Activated T-helper 1 cell treated with anti-CD3 and anti-CD28 coated beads, Interleukin-12 subunit alpha, Interleukin-12 subunit beta, Interleukin-2, Interleukin-4 antibody, amounts not matched to agents 30 ng/mL and 10 ng/mL and 1 ng/mL, durations not matched to agents 14 hours and 24 hours and 36 hours (primary cell): ENCODE measurements around the gene DTX1. TPM values are rescaled to one million over a fixed set of nuclear protein-coding genes. Genes with fewer than 3 reads are reported as not detected.
"Not testable (repeated sequence)": the region's sequence is repeated elsewhere in the genome, so short reads cannot be mapped to it uniquely, and the experiment has no call there.

Experiments
- DNase-seq: peaks from one replicate; pipeline ENCODE4 v3.0.0; 2021; ENCODE audit warnings: low spot score
- H3K27ac Mint-ChIP-seq: one replicate; pipeline ENCODE4 v1.8.0; 2021; ENCODE audit warnings: mild to moderate bottlenecking, mixed read lengths
- H3K27me3 Mint-ChIP-seq: one replicate; pipeline ENCODE4 v1.8.0; 2022; ENCODE audit warnings: mild to moderate bottlenecking, moderate library complexity, mixed read lengths; ENCODE audit not compliant: insufficient read depth
- H3K36me3 Mint-ChIP-seq: one replicate; pipeline ENCODE4 v1.8.0; 2021; ENCODE audit warnings: low read depth, mixed read lengths
- H3K4me1 Mint-ChIP-seq: one replicate; pipeline ENCODE4 v1.8.0; 2021; ENCODE audit warnings: low read depth, mixed read lengths
- H3K4me3 Mint-ChIP-seq: one replicate; pipeline ENCODE4 v1.8.0; 2021; ENCODE audit warnings: mild to moderate bottlenecking, moderate library complexity, mixed read lengths
- H3K9me3 Mint-ChIP-seq: one replicate; pipeline ENCODE4 v1.8.0; 2021; ENCODE audit warnings: mixed read lengths
- intact Hi-C: fragments of 100-400 bp; cut with micrococcal nuclease; formaldehyde crosslinking; loops from one replicate; pipeline ENCODE4 v1.15.1; 2024
- total RNA-seq: library from RNA; stranded (reverse); gene quantifications from 2 replicates; pipeline ENCODE4 v1.2.3, GENCODE V29; 2022

Gene DTX1
- total RNA-seq, 1 donor from 2014 or later = 0.29 TPM

GRCh38 chr12:113136990-113137511 lies 80.5 kb downstream of the DTX1 start:
- intact Hi-C loops = loop anchor here (2.0 kb wide), 1 partner anchor 16 kb away; no protein-coding TSS in a partner anchor
- peaks cover 16% of the 10 kb centered on the region for H3K27me3 Mint-ChIP-seq
- H3K4me1 Mint-ChIP-seq = peaks cover 10% of the 10 kb centered on the region
- no peak overlapping the region for H3K27ac Mint-ChIP-seq
- no peak overlapping the region for H3K4me3 Mint-ChIP-seq
- H3K9me3 Mint-ChIP-seq = no peaks in the 10 kb centered on the region
- H3K36me3 Mint-ChIP-seq = no peaks in the 10 kb centered on the region
- no peak for DNase-seq

DNA sequence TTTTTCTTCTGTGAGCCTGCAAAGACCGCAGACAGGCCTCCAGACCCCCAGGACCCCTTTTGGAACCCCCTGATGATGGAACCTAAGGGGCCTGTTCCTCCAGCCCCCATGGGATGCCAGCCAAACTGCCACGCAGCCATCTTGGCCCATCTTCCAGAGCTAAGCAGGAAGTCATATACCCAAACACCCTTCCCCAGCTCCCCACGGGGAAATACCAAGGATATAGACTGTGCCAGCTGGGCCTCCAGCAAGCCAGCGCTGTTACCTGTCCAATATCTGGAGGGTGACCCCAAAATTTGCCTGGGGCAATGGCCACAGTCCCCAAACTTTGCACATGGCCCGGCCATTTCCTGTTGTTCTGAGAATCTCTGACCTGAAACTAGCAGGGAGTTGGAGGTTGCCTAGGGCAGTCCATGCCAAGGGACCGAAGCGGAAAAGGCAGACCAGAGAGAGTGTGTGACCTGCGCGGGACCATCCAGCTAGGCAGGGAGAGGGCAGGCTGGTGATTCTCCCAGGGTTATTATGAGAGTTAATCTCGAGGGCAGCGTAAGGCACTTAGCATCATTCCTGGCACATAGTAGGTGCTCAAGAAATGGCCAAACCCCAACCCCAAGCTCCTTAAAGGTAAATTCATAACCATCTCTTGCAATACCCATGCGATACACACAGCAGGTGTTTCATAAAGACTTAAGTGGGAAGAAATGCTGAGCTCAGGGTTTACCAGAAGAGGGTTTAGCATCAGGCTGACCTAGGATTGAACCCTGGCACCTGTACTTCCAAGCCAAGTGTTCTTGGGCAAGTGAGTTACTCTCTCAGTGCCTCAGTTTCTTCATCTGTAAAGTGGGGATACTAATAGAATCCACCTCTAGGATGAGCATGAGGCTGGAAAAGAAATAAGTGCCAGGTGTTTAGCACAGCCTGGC lies 81.6 kb downstream of the DTX1 start:
- intact Hi-C loops = loop anchor here (2.0 kb wide), 1 partner anchor 15 kb away; no protein-coding TSS in a partner anchor
- H3K36me3 Mint-ChIP-seq = no peaks in the 10 kb centered on the region
- H3K27ac Mint-ChIP-seq = no peak overlapping the region
- peaks cover 13% of the 10 kb centered on the region for H3K27me3 Mint-ChIP-seq
- no peak overlapping the region for H3K4me3 Mint-ChIP-seq
- no peak for DNase-seq
- H3K4me1 Mint-ChIP-seq = peaks cover 10% of the 10 kb centered on the region
- H3K9me3 Mint-ChIP-seq = no peaks in the 10 kb centered on the region

DNA sequence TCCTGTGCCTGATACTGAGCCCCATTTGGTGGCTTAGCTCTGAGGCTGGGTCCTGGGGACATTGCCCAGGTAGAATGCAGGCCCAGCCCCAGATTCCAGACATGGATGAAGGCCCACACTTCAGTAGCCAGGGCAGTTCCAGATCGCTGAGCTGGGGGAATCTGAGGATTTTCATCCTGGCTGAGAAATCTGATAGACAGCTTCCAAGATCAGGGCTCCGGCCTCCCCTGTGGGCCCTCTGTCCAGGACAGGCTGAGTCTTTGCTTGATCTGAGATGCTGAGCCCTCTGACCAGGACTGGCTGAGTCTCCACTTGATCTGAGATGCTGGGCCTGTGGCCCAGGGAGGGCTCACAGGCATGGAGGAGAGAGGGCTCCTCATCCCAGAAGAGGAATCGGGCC lies 82.3 kb downstream of the DTX1 start:
- peaks cover 10% of the 10 kb centered on the region for H3K4me1 Mint-ChIP-seq
- H3K27me3 Mint-ChIP-seq = peaks cover 13% of the 10 kb centered on the region
- no peaks in the 10 kb centered on the region for H3K9me3 Mint-ChIP-seq
- H3K36me3 Mint-ChIP-seq = no peaks in the 10 kb centered on the region
- H3K27ac Mint-ChIP-seq = no peak overlapping the region
- intact Hi-C loops = no loop called here
- no peak overlapping the region for H3K4me3 Mint-ChIP-seq
- DNase-seq = no peak

DNA sequence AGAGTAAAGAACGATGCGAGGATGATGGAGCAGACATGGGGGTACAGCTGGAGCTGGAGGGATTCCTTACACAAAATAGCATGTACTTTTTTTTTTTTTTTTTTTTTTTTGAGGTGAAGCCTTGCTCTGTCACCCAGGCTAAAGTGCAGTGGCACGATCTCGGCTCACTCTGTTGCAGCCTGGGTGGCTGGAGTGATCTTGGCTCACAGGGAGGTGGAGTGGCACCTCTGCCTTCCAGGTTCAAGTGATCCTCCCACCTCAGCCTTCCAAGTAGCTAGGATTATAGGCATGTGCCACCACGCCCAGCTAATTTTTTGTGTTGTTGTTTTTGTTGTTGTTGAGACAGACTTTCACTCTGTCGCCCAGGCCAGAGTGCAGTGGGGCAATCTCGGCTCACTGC lies 84.2 kb downstream of the DTX1 start:
- Mint-ChIP-seq H3K36me3 (no peaks in the 10 kb centered on the region), H3K4me1 (peaks cover 9% of the 10 kb centered on the region), H3K27ac (peak overlapping the region; percentile 21), H3K27me3 (peaks cover 7% of the 10 kb centered on the region), H3K9me3 (no peaks in the 10 kb centered on the region), H3K4me3 (no peak overlapping the region)
- intact Hi-C loops = no loop called here
- no peak for DNase-seq

- not testable (repeated sequence) for H3K9me3 Mint-ChIP-seq
Observed at GRCh38 chr12:113141716-113142115, 85.2 kb downstream of the DTX1 start.

GRCh38 chr12:113142173-113142885 lies 85.8 kb downstream of the DTX1 start:
- DNase-seq = no peak
- Mint-ChIP-seq H3K27ac (no peak overlapping the region), H3K27me3 (peaks cover 12% of the 10 kb centered on the region), H3K9me3 (no peaks in the 10 kb centered on the region), H3K36me3 (no peaks in the 10 kb centered on the region), H3K4me1 (no peaks in the 10 kb centered on the region), H3K4me3 (no peak overlapping the region)
- intact Hi-C loops = no loop called here

More at GRCh38 chr12:113141716-113142115, 85.2 kb downstream of the DTX1 start:
- DNase-seq, H3K27me3 Mint-ChIP-seq, H3K4me3 Mint-ChIP-seq, H3K27ac Mint-ChIP-seq, H3K36me3 Mint-ChIP-seq, intact Hi-C loops, H3K4me1 Mint-ChIP-seq: not testable (repeated sequence)

- H3K27ac Mint-ChIP-seq = no peak overlapping the region
- intact Hi-C loops = no loop called here
- H3K4me1 Mint-ChIP-seq = no peaks in the 10 kb centered on the region
- DNase-seq = no peak
- no peak overlapping the region for H3K4me3 Mint-ChIP-seq
- H3K27me3 Mint-ChIP-seq = peaks cover 15% of the 10 kb centered on the region
- H3K36me3 Mint-ChIP-seq = no peaks in the 10 kb centered on the region
- H3K9me3 Mint-ChIP-seq = no peaks in the 10 kb centered on the region
Observed at GRCh38 chr12:113142886-113143332, 86.4 kb downstream of the DTX1 start.

- peaks cover 15% of the 10 kb centered on the region for H3K27me3 Mint-ChIP-seq
- H3K4me1 Mint-ChIP-seq = no peaks in the 10 kb centered on the region
- no peak overlapping the region for H3K4me3 Mint-ChIP-seq
- H3K36me3 Mint-ChIP-seq = no peaks in the 10 kb centered on the region
- no peak for DNase-seq
- H3K27ac Mint-ChIP-seq = no peak overlapping the region
- intact Hi-C loops = no loop called here
- H3K9me3 Mint-ChIP-seq = no peaks in the 10 kb centered on the region
Observed at GRCh38 chr12:113143959-113144358, 87.4 kb downstream of the DTX1 start.

- intact Hi-C loops = no loop called here
- no peak overlapping the region for H3K27ac Mint-ChIP-seq
- H3K9me3 Mint-ChIP-seq = no peaks in the 10 kb centered on the region
- no peaks in the 10 kb centered on the region for H3K36me3 Mint-ChIP-seq
- peaks cover 13% of the 10 kb centered on the region for H3K27me3 Mint-ChIP-seq
- no peak overlapping the region for H3K4me3 Mint-ChIP-seq
- DNase-seq = no peak
- no peaks in the 10 kb centered on the region for H3K4me1 Mint-ChIP-seq
Observed at GRCh38 chr12:113144806-113145205, 88.3 kb downstream of the DTX1 start.

- Mint-ChIP-seq H3K27me3 (peaks cover 15% of the 10 kb centered on the region), H3K4me3 (no peak overlapping the region), H3K36me3 (no peaks in the 10 kb centered on the region), H3K9me3 (no peaks in the 10 kb centered on the region), H3K4me1 (no peaks in the 10 kb centered on the region), H3K27ac (no peak overlapping the region)
- DNase-seq = no peak
- intact Hi-C loops = no loop called here
Observed at GRCh38 chr12:113145720-113146551, 89.4 kb downstream of the DTX1 start.

GRCh38 chr12:113146999-113147398 lies 90.5 kb downstream of the DTX1 start:
- peaks cover 20% of the 10 kb centered on the region for H3K27me3 Mint-ChIP-seq
- DNase-seq = no peak
- intact Hi-C loops = no loop called here
- H3K4me3 Mint-ChIP-seq = no peak overlapping the region
- H3K27ac Mint-ChIP-seq = no peak overlapping the region
- H3K9me3 Mint-ChIP-seq = no peaks in the 10 kb centered on the region
- H3K36me3 Mint-ChIP-seq = no peaks in the 10 kb centered on the region
- H3K4me1 Mint-ChIP-seq = no peaks in the 10 kb centered on the region
